A673 (cell line): ENCODE measurements around the gene FAM163B. TPM values are rescaled to one million over a fixed set of nuclear protein-coding genes. Genes with fewer than 3 reads are reported as not detected.

ENCODE experiments used
- BruUV-seq: library from RNA; stranded (reverse); fragments of 400-500 nt; replicated peaks from 2 replicates; lab custom pipeline; 2021; lab: Mats Ljungman, UMichigan
- CTCF ChIA-PET: fragments of 300-600 bp; sonication (Branson Sonifier 250); formaldehyde crosslinking; loops from one replicate; lab custom pipeline; 2022; ENCODE audit warnings: antibody characterized with exemption; lab: Charles Lee
- POLR2A ChIA-PET: fragments of 300-600 bp; sonication (Branson Sonifier 250); formaldehyde crosslinking; loops from one replicate; lab custom pipeline; 2022; ENCODE audit warnings: antibody characterized with exemption; ENCODE audit not compliant: low non-redundant PET; lab: Charles Lee
- DNase-seq: peaks from one replicate; pipeline ENCODE4 v3.0.0-alpha.2; 2015; ENCODE audit warnings: low spot score
- H3K27ac ChIP-seq: fragments of 200-600 bp; sonication (generic); 2 replicates; pipeline ENCODE4 v1.5.1; 2016; ENCODE audit warnings: mixed run types, low read depth, mild to moderate bottlenecking, mixed read lengths, antibody characterized with exemption, low read length; ENCODE audit not compliant: poor library complexity, severe bottlenecking
- H3K27me3 ChIP-seq: fragments of 200-600 bp; sonication (generic); replicated peaks from 2 replicates; pipeline ENCODE4 v1.6.1; 2017; ENCODE audit warnings: mixed run types, low read depth, mild to moderate bottlenecking, mixed read lengths, antibody characterized with exemption, low read length; ENCODE audit not compliant: insufficient read depth, poor library complexity
- H3K36me3 ChIP-seq: fragments of 200-600 bp; sonication (generic); 2 replicates; pipeline ENCODE4 v1.6.1; 2016; ENCODE audit warnings: mixed run types, mild to moderate bottlenecking, mixed read lengths, antibody characterized with exemption, low read length; ENCODE audit not compliant: insufficient read depth, poor library complexity, severe bottlenecking
- H3K4me1 ChIP-seq: fragments of 200-600 bp; sonication (generic); 2 replicates; pipeline ENCODE4 v1.6.1; 2017; ENCODE audit warnings: mixed run types, mild to moderate bottlenecking, mixed read lengths, antibody characterized with exemption, low read length; ENCODE audit not compliant: insufficient read depth, poor library complexity, severe bottlenecking
- H3K4me3 ChIP-seq: fragments of 200-600 bp; sonication (generic); 2 replicates; pipeline ENCODE4 v1.5.1; 2016; ENCODE audit warnings: low read depth, mixed run types, mild to moderate bottlenecking, mixed read lengths, low read length; ENCODE audit not compliant: poor library complexity, severe bottlenecking
- H3K9me3 ChIP-seq: fragments of 200-600 bp; sonication (generic); 2 replicates; pipeline ENCODE4 v1.6.1; 2016; ENCODE audit warnings: mixed run types, low read depth, mild to moderate bottlenecking, mixed read lengths, antibody characterized with exemption, low read length; ENCODE audit not compliant: poor library complexity, severe bottlenecking
- CTCF ChIP-seq: fragments of 300-800, 200-600 bp; sonication (generic); conservative IDR thresholded peaks from 2 replicates; pipeline ENCODE4 v1.5.1; 2017; ENCODE audit warnings: low read depth, mild to moderate bottlenecking, antibody characterized with exemption, low read length, moderate library complexity, mixed read lengths
- EZH2 ChIP-seq: fragments of 200-600 bp; sonication (generic); IDR thresholded peaks from 2 replicates; pipeline ENCODE4 v1.6.1; 2017; ENCODE audit warnings: borderline replicate concordance, low read depth, mild to moderate bottlenecking, mixed read lengths, antibody characterized with exemption, low read length; ENCODE audit not compliant: poor library complexity, severe bottlenecking
- intact Hi-C: fragments of 100-400 bp; cut with micrococcal nuclease; formaldehyde crosslinking; loops from one replicate; pipeline ENCODE4 v1.10.0; 2022; ENCODE audit not compliant: unreplicated experiment
- total RNA-seq: library from RNA; stranded (reverse); gene quantifications from 2 replicates; pipeline ENCODE4 v1.2.3, GENCODE V29; 2021

FAM163B gene
- total RNA-seq, 1 experiment from 2014 or later: not detected

GRCh38 chr9:133539991-133540697, 69.0 kb downstream of the FAM163B start:
- CTCF ChIA-PET: no interaction called here

GRCh38 chr9:133538851-133539833, 70.0 kb downstream of the FAM163B start:
- ChIA-PET CTCF (no interaction called here), POLR2A (no interaction called here)
- H3K27ac ChIP-seq: no peak overlapping the region
- intact Hi-C loops: no loop called here
- no peak overlapping the region for H3K4me3 ChIP-seq
- no peaks in the 10 kb centered on the region for H3K9me3 ChIP-seq
- H3K36me3 ChIP-seq: no peaks in the 10 kb centered on the region
- no peaks in the 10 kb centered on the region for H3K27me3 ChIP-seq
- BruUV-seq: no TSS peak
- peaks cover 1% of the 10 kb centered on the region for H3K4me1 ChIP-seq
- TF ChIP-seq EZH2: no peak
- no peak for TF ChIP-seq CTCF
- DNase-seq: no peak

More at GRCh38 chr9:133539991-133540697, 69.0 kb downstream of the FAM163B start:
- no peaks in the 10 kb centered on the region for H3K9me3 ChIP-seq
- H3K27ac ChIP-seq: no peak overlapping the region
- H3K27me3 ChIP-seq: no peaks in the 10 kb centered on the region
- TF ChIP-seq EZH2 (no peak), CTCF (no peak)
- intact Hi-C loops: no loop called here
- no peaks in the 10 kb centered on the region for H3K36me3 ChIP-seq
- H3K4me3 ChIP-seq: no peak overlapping the region
- H3K4me1 ChIP-seq: no peaks in the 10 kb centered on the region
- no peak for DNase-seq
- POLR2A ChIA-PET: no interaction called here
- no TSS peak for BruUV-seq

- Histone ChIP-seq H3K9me3 (no peaks in the 10 kb centered on the region), H3K4me1 (peaks cover 5% of the 10 kb centered on the region), H3K27ac (no peak overlapping the region), H3K36me3 (no peaks in the 10 kb centered on the region), H3K4me3 (no peak overlapping the region), H3K27me3 (no peaks in the 10 kb centered on the region)
- POLR2A ChIA-PET: no interaction called here
- CTCF ChIA-PET: no interaction called here
- TF ChIP-seq CTCF (no peak), EZH2 (no peak)
- no peak for DNase-seq
- intact Hi-C loops: no loop called here
- no TSS peak for BruUV-seq
Observed at GRCh38 chr9:133538176-133538575, 71.0 kb downstream of the FAM163B start.
